GM12878 (cell line): Measurements from ENCODE around the gene TNXB.

Experiments used
- CREB1 ChIP-seq: IDR thresholded peaks from 2 replicates; pipeline ENCODE4 v1.6.1; 2012; ENCODE audit warnings: low read depth, mild to moderate bottlenecking, inconsistent platforms
- TF ChIP-seq, protein P1 (sequence below), 3 experiments: IDR thresholded peaks in 2 of 3; conservative IDR thresholded peaks in 1 of 3; 2 replicates each; pipeline ENCODE4 v1.5.1; 2011; ENCODE audit warnings: low read depth in 3 of 3, low read length in 3 of 3, mild to moderate bottlenecking in 3 of 3, control low read depth in 2 of 3, moderate library complexity in 2 of 3, inconsistent platforms in 1 of 3, mixed read lengths in 1 of 3; ENCODE audit not compliant: control insufficient read depth in 2 of 3, insufficient read depth in 1 of 3; ENCODE audit errors: extremely low read depth in 1 of 3

DNA sequence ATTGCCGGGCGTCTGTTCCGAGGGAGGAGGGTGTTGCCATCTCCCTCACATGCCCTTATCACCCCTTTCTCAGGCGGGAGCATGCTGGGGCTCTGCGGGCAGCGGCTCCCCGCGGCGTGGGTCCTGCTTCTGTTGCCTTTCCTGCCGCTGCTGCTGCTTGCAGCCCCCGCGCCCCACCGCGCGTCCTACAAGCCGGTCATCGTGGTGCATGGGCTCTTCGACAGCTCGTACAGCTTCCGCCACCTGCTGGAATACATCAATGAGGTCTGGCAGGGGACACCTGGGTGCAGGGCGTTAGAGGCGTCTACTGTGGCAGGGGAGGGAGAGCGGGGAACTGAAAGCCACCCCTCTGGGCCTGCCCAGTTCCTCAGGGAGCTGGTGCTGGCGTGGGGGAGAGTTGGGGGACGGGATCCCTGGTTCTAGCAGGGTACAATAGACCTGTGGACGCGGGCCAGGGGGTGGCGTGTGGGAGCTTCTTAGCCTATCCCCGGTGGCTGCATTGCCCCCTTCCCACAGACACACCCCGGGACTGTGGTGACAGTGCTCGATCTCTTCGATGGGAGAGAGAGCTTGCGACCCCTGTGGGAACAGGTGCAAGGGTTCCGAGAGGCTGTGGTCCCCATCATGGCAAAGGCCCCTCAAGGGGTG is 45.5 kb upstream of the TNXB start:
- TF ChIP-seq, protein P1, sequence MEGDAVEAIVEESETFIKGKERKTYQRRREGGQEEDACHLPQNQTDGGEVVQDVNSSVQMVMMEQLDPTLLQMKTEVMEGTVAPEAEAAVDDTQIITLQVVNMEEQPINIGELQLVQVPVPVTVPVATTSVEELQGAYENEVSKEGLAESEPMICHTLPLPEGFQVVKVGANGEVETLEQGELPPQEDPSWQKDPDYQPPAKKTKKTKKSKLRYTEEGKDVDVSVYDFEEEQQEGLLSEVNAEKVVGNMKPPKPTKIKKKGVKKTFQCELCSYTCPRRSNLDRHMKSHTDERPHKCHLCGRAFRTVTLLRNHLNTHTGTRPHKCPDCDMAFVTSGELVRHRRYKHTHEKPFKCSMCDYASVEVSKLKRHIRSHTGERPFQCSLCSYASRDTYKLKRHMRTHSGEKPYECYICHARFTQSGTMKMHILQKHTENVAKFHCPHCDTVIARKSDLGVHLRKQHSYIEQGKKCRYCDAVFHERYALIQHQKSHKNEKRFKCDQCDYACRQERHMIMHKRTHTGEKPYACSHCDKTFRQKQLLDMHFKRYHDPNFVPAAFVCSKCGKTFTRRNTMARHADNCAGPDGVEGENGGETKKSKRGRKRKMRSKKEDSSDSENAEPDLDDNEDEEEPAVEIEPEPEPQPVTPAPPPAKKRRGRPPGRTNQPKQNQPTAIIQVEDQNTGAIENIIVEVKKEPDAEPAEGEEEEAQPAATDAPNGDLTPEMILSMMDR (IDR thresholded peaks at IDR 0.05 in 2 of 3, conservative IDR thresholded peaks at IDR 0.05 in 1 of 3; ENCODE audit: control insufficient read depth in 2 of 3, extremely low read depth in 1 of 3, insufficient read depth in 1 of 3, low read depth in 3 of 3, low read length in 3 of 3) = peak; percentile 53 to 73 (median 65)
- no peak for TF ChIP-seq CREB1
